H9 (cell line): ENCODE data around the gene ELANE. TPM values are rescaled to one million over a fixed set of nuclear protein-coding genes. Genes with fewer than 3 reads are reported as not detected.

ENCODE experiments used
- DNase-seq: peaks from one replicate; pipeline ENCODE4 v3.0.0-alpha.2; 2017
- H2AFZ ChIP-seq: one replicate; pipeline ENCODE4 v1.6.1; 2013; ENCODE audit warnings: mild to moderate bottlenecking, low read length, control low read depth, moderate library complexity
- H2AK5ac ChIP-seq: 2 replicates; pipeline ENCODE4 v1.6.1; 2013; ENCODE audit warnings: low read length, control low read depth, mixed read lengths; ENCODE audit not compliant: insufficient read length
- H2BK120ac ChIP-seq: one replicate; pipeline ENCODE4 v1.6.1; 2013; ENCODE audit warnings: low read depth, mild to moderate bottlenecking, low read length, control low read depth, inconsistent platforms; ENCODE audit not compliant: poor library complexity, severe bottlenecking
- H2BK12ac ChIP-seq: 2 replicates; pipeline ENCODE4 v1.6.1; 2013; ENCODE audit warnings: low read length, control low read depth, mixed read lengths, low read depth; ENCODE audit not compliant: insufficient read length
- H2BK15ac ChIP-seq: 2 replicates; pipeline ENCODE4 v1.6.1; 2013; ENCODE audit warnings: low read depth, low read length, control low read depth
- H2BK20ac ChIP-seq: one replicate; pipeline ENCODE4 v1.6.1; 2013; ENCODE audit warnings: low read depth, mild to moderate bottlenecking, low read length, control low read depth, inconsistent platforms; ENCODE audit not compliant: poor library complexity, severe bottlenecking
- H2BK5ac ChIP-seq: 2 replicates; pipeline ENCODE4 v1.6.1; 2013; ENCODE audit warnings: low read length, control low read depth, mixed read lengths; ENCODE audit not compliant: insufficient read length
- H3K14ac ChIP-seq: 2 replicates; pipeline ENCODE4 v1.6.1; 2013; ENCODE audit warnings: low read length, control low read depth; ENCODE audit not compliant: insufficient read depth
- H3K18ac ChIP-seq: 2 replicates; pipeline ENCODE4 v1.6.1; 2013; ENCODE audit warnings: low read depth, mild to moderate bottlenecking, mixed read lengths, low read length, control low read depth; ENCODE audit not compliant: insufficient read length
- H3K23ac ChIP-seq: 2 replicates; pipeline ENCODE4 v1.6.1; 2013; ENCODE audit warnings: low read length, control low read depth, mixed read lengths, low read depth; ENCODE audit not compliant: insufficient read length
- H3K23me2 ChIP-seq: 2 replicates; pipeline ENCODE4 v1.6.1; 2013; ENCODE audit warnings: low read depth, mild to moderate bottlenecking, mixed read lengths, low read length, control low read depth; ENCODE audit not compliant: insufficient read length, poor library complexity, severe bottlenecking
- H3K27ac ChIP-seq: 2 replicates; pipeline ENCODE4 v1.5.1; 2013; ENCODE audit warnings: low read length, control low read depth, mixed read lengths, low read depth; ENCODE audit not compliant: insufficient read length
- H3K27me3 ChIP-seq: 2 replicates; pipeline ENCODE4 v1.6.1; 2013; ENCODE audit warnings: low read length, control low read depth, inconsistent platforms; ENCODE audit not compliant: insufficient read depth
- H3K4ac ChIP-seq: 2 replicates; pipeline ENCODE4 v1.6.1; 2013; ENCODE audit warnings: low read depth, mild to moderate bottlenecking, control low read depth, inconsistent platforms, low read length, moderate library complexity
- H3K4me1 ChIP-seq: 2 replicates; pipeline ENCODE4 v1.6.1; 2013; ENCODE audit warnings: low read length, control low read depth, inconsistent platforms; ENCODE audit not compliant: insufficient read depth
- H3K4me2 ChIP-seq: 2 replicates; pipeline ENCODE4 v1.6.1; 2013; ENCODE audit warnings: low read length, control low read depth, mixed read lengths; ENCODE audit not compliant: insufficient read length, insufficient read depth
- H3K56ac ChIP-seq: 2 replicates; pipeline ENCODE4 v1.6.1; 2013; ENCODE audit warnings: low read depth, mild to moderate bottlenecking, mixed read lengths, low read length, control low read depth; ENCODE audit not compliant: insufficient read length
- H3K79me1 ChIP-seq: 2 replicates; pipeline ENCODE4 v1.6.1; 2013; ENCODE audit warnings: low read depth, mild to moderate bottlenecking, moderate library complexity, low read length, control low read depth, inconsistent platforms; ENCODE audit not compliant: insufficient read depth, poor library complexity, severe bottlenecking
- H3K79me2 ChIP-seq: 2 replicates; pipeline ENCODE4 v1.6.1; 2013; ENCODE audit warnings: low read length, control low read depth, inconsistent platforms; ENCODE audit not compliant: insufficient read depth
- H3K9ac ChIP-seq: 2 replicates; pipeline ENCODE4 v1.6.1; 2013; ENCODE audit warnings: low read length, control low read depth, mixed read lengths; ENCODE audit not compliant: insufficient read length; ENCODE audit errors: extremely low read depth
- H3K9me3 ChIP-seq: one replicate; pipeline ENCODE4 v1.6.1; 2013; ENCODE audit warnings: low read depth, low read length, inconsistent platforms; ENCODE audit not compliant: control insufficient read depth
- H3T11ph ChIP-seq: one replicate; pipeline ENCODE4 v1.6.1; 2013; ENCODE audit warnings: mild to moderate bottlenecking, low read length, control low read depth, inconsistent platforms
- H4K20me1 ChIP-seq: one replicate; pipeline ENCODE4 v1.6.1; 2013; ENCODE audit not compliant: control insufficient read depth, insufficient read length, insufficient read depth
- H4K5ac ChIP-seq: 2 replicates; pipeline ENCODE4 v1.6.1; 2013; ENCODE audit warnings: low read depth, mild to moderate bottlenecking, mixed read lengths, low read length, control low read depth; ENCODE audit not compliant: insufficient read length
- H4K8ac ChIP-seq: replicated peaks from 2 replicates; pipeline ENCODE4 v1.6.1; 2013; ENCODE audit warnings: low read length, control low read depth, mixed read lengths, low read depth; ENCODE audit not compliant: insufficient read length
- H4K91ac ChIP-seq: 2 replicates; pipeline ENCODE4 v1.6.1; 2013; ENCODE audit warnings: low read depth, mild to moderate bottlenecking, moderate library complexity, mixed read lengths, low read length, control low read depth; ENCODE audit not compliant: insufficient read length
- H3K27ac Mint-ChIP-seq, 3 experiments: 2 replicates in 2 of 3; 3 replicates in 1 of 3; pipeline ENCODE4 v1.8.0; 2020 to 2021; ENCODE audit warnings: mixed read lengths in 3 of 3, mild to moderate bottlenecking in 1 of 3, moderate library complexity in 1 of 3
- H3K27me3 Mint-ChIP-seq: 2 replicates; pipeline ENCODE4 v1.8.0; 2021; ENCODE audit warnings: low read depth, mild to moderate bottlenecking, moderate library complexity, mixed read lengths
- H3K36me3 Mint-ChIP-seq, 3 experiments: 2 replicates in 2 of 3; 3 replicates in 1 of 3; pipeline ENCODE4 v1.8.0; 2020 to 2021; ENCODE audit warnings: low read depth in 3 of 3, mixed read lengths in 3 of 3; ENCODE audit not compliant: insufficient read depth in 1 of 3
- H3K4me1 Mint-ChIP-seq, 2 experiments: 2 replicates each; pipeline ENCODE4 v1.8.0; 2020; ENCODE audit warnings: mixed read lengths in 2 of 2
- H3K4me3 Mint-ChIP-seq, 2 experiments: 2 replicates in 1 of 2; 3 replicates in 1 of 2; pipeline ENCODE4 v1.8.0; 2020 to 2021; ENCODE audit warnings: mild to moderate bottlenecking in 2 of 2, mixed read lengths in 2 of 2, moderate library complexity in 1 of 2
- H3K9me3 Mint-ChIP-seq, 2 experiments: 2 replicates in 1 of 2; 3 replicates in 1 of 2; pipeline ENCODE4 v1.8.0; 2020; ENCODE audit warnings: mild to moderate bottlenecking in 2 of 2, mixed read lengths in 2 of 2, moderate library complexity in 1 of 2
- CTCF ChIP-seq: fragments of 200-600 bp; sonication (generic); conservative IDR thresholded peaks from 3 replicates; pipeline ENCODE4 v1.8.0; 2021; ENCODE audit warnings: antibody characterized with exemption, mild to moderate bottlenecking
- WGBS: extraction: QIAGEN DNeasy Blood & Tissue Kit; methylation state at CpG from one replicate; pipeline ENCODE4 v1.1.7; 2013; ENCODE audit warnings: missing lambda C conversion rate, low lambda C conversion rate, mixed read lengths; ENCODE audit not compliant: insufficient read length; ENCODE audit errors: extremely low coverage; 5-methylcytosine and 5-hydroxymethylcytosine counted together
- total RNA-seq: library from RNA; stranded (reverse); gene quantifications from 2 replicates; pipeline ENCODE4 v1.2.1, GENCODE V29; 2021

ELANE gene
- total RNA-seq, 1 experiment from 2014 or later, result not detected

DNA sequence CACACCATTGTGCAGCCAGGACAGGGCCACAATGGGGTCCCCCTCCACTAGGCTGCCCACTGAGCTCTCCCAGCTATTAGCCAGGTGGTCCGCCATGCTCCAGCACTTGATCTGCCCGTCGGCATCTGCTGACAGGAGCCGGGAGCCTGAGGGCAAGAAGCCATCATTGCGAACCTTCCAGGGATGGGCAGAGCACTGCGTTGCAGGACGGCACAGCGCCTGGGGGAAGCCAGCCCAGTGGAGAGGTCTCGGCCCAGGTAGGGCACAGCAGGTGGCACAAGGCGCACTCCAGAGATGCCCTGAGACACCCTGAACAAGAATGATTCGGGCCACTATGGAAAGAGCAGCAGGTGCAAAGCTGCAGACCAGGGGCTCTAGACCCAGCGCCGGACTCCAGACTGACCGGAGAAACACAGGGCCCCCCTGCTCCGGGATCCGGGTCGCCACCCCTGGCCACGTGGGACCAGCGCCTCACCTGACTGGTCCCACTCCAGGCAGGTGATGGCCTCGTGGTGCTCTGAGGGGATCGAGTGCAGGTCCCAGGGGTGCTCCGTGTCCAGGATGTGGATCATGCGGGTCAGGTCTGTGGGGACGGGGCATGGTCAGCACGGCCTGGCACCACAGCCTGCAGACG, 37.7 kb downstream of the ELANE start:
- H3K23me2 ChIP-seq, result peaks cover 4% of the 10 kb centered on the region
- WGBS, result no CpG with 5 or more reads among the region's 26 CpGs
- no peak overlapping the region for H3K9ac ChIP-seq
- H3K79me1 ChIP-seq, result no peaks in the 10 kb centered on the region
- peaks cover 0 to 37% (median 25%) of the 10 kb centered on the region in 3 experiments; a peak in 6 of 7 replicates for H3K36me3 Mint-ChIP-seq
- no peak for DNase-seq
- H3T11ph ChIP-seq, result no peak overlapping the region
- H2BK20ac ChIP-seq, result no peak overlapping the region
- H3K4ac ChIP-seq, result no peak overlapping the region
- no peak overlapping the region for H3K23ac ChIP-seq
- no peak overlapping the region for H3K56ac ChIP-seq
- no peak overlapping the region for H2AK5ac ChIP-seq
- no peak overlapping the region for H4K5ac ChIP-seq
- H3K4me3 Mint-ChIP-seq, result no peak overlapping the region
- no peak overlapping the region for H3K14ac ChIP-seq
- no peaks in the 10 kb centered on the region; the same call in 1 of the 2 replicates for H3K79me2 ChIP-seq
- H2BK15ac ChIP-seq, result no peak overlapping the region
- no peak overlapping the region for H4K8ac ChIP-seq
- no peak overlapping the region for H2BK120ac ChIP-seq
- H2BK5ac ChIP-seq, result no peak overlapping the region
- H3K27ac Mint-ChIP-seq, result no peak overlapping the region
- no peak overlapping the region for H3K4me2 ChIP-seq
- H3K4me1 ChIP-seq, result no peaks in the 10 kb centered on the region
- H3K9me3 Mint-ChIP-seq, result no peaks in the 10 kb centered on the region; a peak in 1 of 5 replicates
- H3K27ac ChIP-seq, result no peak overlapping the region
- H3K4me1 Mint-ChIP-seq, result peaks cover 3 to 4% of the 10 kb centered on the region in 2 experiments; a peak in 2 of 4 replicates
- TF ChIP-seq CTCF, result no peak
- no peak overlapping the region for H4K91ac ChIP-seq
- H2AFZ ChIP-seq, result no peak overlapping the region
- peaks cover 2% of the 10 kb centered on the region for H4K20me1 ChIP-seq
- H3K18ac ChIP-seq, result no peak overlapping the region
- no peak overlapping the region for H2BK12ac ChIP-seq
- no peaks in the 10 kb centered on the region for H3K9me3 ChIP-seq
- no peaks in the 10 kb centered on the region for H3K27me3 ChIP-seq
- peaks cover 4% of the 10 kb centered on the region; the same call in 1 of the 2 replicates for H3K27me3 Mint-ChIP-seq
